ELF-1 (cell line): ENCODE data around the gene MYOD1.

ENCODE experiments used
- DNase-seq: peaks from one replicate; pipeline ENCODE4 v3.0.0-alpha.2; 2016; ENCODE audit warnings: low read depth, low spot score

MYOD1 gene

DNA sequence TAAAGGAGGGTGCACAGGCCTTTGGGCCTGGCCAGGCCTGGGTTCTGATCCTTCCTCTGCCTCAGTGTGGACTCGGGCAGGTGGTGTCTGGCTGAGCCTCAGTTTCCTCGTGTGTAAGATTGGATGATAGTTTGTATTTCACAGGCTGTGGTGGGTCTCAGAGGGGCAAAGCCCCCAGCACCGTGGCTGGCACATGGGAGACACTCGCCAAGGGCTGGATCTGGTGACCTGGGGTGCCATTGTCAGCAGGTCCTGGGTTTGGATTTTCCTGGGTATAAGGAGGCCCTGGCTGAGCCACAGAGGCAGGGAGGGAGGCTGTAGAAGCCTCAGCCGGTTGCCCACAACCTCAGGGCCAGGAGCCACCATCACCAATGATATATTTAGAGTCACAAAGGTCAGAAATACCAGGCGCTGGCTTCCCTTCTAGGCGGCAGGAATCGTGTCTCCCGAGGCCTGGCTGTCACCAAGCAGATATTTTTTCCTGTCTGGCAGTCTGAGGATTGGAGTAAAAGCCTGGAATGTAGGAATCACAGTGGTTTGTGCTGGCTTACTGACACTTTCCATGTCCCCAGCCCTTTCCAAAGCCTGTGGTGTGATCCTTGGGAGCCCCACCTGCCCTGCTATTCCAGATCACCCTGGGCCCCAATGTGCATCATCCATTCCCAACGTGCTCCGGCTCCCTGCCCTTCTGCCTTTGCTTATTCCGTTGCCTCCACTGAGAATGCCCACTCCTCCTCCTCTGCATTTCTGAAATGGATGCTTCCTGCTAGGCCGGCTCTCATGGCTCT, 30.8 kb downstream of the MYOD1 start:
- DNase-seq: no peak

DNA sequence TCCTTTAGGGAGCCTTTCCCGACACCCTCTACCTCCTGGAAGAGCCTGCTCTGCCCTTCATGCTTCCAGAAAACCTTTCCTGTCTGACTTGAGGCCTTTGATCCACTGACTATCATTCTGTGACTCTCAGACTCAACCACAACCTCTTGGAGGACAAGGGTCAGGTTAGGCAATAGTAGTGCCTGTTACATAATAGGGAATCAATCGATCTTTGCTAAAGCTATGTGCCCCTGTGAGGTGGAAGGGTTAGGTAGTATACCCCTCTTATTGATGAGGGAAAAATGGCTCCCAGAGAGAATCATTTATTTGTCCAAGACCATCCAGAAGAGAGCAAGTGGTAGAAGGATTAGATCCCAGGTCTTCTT, 31.4 kb downstream of the MYOD1 start:
- DNase-seq: no peak

DNA sequence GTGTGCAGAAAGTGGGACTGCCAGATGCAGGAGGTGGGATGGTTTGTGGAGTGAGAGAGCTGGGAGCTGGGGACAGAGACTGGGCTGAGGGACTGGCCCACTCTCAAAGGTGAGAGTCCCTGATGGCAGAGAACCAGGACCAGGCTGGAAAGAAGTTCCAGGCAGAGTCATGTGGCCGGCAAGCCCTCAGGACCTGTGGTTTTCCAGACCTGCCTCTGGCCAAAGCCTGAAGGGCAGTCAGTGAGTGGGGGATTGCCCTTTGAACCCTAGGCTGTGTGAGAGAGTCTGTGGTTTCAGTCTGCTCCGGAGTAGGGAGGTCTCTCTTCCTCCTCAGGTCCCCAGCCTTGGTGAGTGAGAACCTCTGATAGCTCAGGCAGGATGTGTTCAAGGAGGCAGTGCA, 32.2 kb downstream of the MYOD1 start:
- DNase-seq: no peak

DNA sequence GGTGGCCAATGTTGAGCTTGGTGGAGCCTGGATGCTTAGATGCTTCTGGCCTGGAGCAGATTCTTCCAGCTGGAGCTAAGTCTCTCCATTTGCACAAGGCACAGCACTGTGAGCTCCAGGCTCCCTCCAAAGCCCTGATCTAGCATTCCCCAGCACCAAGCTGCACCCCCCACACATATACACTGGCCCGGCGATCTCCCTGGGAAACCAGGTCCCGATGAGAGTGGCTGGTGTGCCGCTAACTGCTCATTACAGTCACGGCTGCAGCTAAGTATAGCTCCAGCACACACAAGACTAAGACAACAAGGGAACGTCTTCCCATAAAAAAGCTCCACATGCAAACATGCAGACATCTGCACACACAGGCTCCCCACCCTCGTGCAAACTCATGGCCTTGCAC, 32.8 kb downstream of the MYOD1 start:
- DNase-seq: no peak

DNA sequence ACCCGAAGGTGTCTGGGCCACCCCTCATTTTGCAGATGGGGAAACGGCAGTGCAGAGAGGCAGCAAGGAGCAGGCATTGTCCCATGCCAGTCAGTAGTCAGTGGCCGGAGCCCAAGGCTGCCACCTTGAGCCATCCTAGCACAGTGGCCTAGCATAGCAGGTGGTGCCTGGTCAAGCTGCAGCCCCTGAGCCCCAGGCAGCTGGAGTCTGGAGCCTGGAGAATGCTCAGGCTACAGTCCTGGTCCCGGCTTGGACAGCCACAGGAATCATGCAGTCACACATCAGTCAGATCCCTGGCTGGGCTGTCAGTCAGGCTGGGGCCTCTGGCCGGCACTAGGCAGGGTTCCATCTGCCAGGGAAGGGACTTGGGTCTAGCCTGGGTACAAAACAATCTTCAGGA, 33.8 kb downstream of the MYOD1 start:
- no peak for DNase-seq

DNA sequence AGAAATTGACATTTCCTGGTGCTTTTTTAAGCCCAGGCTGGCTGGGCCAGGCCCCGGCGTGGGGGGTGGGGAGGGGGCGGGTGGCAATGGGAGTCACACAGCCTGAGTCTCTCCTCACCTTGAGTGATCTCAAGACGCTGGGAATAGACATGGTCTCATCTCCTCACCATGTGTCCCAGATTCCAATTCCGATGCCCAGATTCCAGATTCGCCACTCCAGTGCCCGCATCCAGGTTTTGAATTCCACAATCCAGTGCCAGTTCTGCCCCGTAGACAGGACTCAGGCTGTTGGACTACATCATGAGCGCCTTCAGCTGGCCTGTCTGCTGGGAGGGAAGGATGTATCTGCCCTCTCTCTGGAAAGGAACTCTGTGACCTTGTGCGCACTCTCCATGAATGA, 34.3 kb downstream of the MYOD1 start:
- no peak for DNase-seq

DNA sequence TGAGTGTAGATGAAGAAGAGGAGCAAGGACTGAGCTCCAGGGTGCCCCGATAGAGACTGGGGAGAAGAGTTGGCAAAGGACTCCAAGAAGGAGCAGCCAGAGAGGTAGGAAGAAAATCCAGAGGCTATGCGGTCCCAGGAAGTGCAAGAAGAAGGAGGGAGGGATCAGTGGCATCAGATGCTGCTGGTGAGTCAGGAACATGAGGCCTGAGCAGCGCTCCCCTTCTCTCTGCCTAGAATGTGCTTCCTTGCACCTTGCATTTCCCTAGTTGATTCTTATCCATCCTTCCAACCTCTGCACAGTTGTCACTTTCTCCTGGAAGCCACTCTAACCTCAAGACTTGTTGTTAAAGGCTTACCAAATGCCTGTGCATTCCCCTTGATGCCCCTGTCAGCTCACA, 36.5 kb downstream of the MYOD1 start:
- DNase-seq: no peak

DNA sequence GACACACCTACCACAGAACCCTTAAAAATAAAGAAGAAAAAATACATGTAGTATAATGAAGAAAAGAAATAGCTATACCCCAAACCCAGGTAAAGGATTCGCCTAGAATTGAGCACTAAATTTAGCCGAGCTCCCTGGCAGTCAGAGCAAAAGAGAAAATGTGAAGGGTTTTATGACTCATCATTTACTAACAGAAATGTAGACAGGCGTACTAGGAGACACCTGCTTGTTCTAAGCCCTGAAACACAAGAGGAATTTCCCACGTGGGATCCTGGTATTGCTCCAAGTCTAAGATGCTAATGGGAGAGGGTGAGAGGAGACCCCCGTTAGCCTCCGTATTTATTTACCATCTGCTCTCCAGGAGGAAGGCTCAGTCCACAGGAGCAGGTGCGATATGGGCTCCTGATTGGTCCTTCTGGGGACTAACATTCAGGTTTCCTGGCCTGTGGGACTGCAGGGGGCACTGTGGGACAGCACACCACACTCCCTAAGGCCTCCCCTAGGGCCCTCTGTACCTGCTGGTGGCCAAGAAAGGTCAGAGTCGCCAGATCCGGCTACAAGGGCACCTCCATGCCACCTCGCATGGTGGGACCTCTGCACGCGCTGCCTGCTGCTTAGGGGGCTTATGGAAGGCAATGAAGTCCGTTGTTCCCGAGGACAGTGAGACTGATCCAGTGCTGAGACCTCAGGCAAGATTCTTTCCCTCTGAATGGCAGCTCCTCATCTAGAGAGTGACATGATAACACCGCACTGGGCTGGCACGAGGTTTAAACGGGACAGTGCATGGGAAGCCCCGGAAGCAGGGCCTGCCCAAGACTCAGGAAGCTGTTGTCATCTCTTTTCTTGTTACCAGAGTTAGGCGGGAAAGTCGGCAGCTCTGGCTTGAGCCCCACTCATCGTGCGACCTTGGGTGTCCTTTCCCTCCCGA, 41.0 kb downstream of the MYOD1 start:
- peak; percentile 83 for DNase-seq

DNA sequence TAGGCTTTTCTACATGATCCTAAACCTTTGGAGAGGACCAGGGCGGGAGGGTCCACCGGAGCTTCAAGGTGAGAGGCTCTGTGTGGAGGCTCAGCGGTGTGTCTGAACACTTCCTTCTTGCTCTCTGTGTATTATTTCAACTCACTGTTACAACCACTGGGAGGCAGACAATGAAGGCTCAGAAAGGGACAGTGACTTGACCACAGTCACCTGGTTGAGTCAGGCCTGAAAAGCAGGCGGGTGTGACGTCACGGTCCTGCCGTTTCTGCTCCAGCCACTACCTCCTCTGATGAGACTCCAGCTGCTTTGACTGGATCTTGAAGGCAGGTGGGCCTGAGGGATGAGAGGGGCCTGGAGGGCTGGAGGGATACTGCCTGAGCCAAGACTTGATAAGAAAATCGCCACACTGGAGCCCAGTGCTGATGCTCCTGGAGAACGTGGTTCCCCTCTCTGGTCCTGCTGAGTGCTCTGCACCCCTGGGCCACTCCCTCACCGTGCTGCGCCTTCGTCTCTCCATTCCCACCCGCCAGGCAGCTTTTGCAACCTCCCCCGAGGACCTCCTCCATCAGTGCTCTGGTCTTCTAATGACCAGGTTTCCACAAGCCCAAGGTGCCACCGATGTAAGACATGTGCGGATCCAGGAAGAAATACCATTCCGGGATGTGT, 43.1 kb downstream of the MYOD1 start:
- no peak for DNase-seq

DNA sequence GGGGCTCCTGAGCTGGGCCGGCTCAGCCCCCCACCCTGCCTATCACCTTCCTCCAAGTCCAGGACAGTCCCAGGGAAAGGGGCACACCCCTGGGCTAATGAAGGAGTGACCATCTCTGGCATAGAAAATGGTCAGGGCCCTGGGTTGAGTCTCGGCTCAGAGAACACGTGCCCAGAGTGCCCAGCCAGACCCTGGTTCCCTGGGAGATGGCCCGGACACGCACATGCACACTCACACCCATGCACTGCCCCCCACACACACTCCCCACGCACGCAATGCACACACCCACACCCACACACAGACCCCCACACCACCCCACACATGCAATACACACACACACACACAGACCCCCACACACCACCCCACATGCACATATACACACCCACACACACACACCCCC, 43.9 kb downstream of the MYOD1 start:
- no peak for DNase-seq

DNA sequence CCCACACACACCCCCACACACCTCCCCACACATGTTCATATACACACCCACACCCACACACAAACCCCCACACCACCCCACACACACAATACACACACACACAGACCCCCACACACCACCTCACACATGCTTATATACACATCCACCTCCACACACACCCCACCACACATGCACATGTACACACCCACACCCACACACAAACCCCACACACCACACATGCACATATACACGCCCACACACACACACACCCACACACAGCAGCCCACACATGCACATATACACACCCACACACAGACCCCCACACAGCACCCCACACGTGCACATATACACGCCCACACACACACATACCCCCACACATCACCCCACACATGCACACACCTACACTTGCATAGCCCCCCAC, 44.3 kb downstream of the MYOD1 start:
- DNase-seq: no peak

DNA sequence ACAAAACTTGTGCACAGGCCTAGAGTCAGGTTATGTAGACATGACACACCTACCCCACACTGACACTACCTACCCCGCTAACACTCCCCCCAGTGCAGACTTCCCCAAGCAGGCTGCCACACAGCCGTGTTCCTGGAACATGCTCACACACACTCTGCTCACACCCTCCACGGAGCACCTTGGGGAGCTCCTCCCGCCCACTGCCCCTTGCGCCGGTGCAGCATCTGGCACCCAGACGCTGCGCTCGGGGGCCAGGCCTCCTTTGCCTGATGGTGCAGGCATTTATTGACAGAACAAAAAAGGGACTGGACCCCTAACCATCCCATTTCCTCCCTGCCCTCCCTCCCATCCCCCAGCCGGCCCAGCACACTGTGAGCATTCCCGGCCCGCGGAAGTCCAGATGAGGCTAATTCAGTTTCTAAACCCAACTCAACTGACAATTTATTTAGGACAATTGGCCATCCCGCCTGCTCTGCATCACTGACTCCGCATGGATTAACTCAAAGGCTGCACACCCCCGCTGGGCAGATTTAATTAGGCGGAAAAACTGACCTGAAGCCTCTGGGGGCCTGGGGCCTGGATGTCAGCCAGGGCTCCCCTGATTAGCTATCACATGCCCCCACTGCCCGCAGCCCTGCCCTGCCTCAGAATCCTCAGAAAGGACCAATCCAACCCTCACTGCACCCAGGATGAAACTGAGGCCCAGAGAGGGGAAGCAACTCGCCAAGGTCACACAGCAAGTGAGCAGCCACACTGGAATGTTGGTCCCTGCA, 45.3 kb downstream of the MYOD1 start:
- DNase-seq: no peak

DNA sequence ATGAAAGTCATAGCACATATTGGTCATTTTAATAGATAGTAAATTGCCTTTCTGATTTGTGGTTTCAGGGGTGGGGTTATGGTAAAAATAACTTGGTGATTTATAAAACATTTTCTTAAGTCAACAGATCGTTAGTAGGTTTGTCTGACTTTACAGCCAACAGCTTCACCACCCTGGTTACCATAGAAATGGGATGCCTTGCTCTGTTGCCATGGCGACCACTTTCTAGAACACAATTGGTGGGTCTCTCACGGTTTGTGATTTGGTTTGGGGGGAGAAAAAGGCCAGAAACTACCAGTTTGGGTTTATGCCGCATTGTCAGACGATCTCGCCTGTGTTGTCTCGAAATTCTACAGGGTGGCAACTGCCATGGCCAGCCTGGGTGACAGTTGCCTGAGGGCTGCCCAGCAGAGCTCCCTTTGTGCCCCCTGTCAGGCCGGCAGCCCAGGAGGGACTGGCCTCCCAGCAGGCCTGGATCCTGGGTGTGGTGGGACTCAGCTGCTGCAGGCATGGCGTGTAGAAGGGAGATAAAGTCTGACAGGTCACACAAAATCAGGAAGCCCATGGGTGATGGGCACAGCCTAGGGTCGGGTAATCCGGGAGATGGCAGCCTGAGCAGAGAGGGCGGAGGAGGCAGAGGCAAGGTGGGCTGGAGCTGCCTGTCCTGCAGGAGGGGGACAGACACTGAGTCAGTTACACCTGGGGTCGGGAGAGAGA, 46.1 kb downstream of the MYOD1 start:
- DNase-seq: no peak

DNA sequence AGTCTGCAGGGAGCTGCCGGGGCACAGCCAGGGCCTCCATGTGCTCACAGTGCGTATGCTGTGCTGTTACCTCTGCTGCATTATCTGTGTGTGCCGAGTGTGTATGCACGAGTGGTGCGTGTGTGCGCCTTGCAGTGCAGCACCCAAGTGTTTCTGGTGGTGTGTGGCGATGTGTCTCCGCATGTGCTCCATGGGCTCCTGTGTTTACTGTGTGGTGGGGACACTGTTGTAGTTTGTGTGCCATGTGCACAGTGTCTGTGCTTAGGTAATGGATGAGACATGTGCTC, 46.6 kb downstream of the MYOD1 start:
- DNase-seq: no peak

DNA sequence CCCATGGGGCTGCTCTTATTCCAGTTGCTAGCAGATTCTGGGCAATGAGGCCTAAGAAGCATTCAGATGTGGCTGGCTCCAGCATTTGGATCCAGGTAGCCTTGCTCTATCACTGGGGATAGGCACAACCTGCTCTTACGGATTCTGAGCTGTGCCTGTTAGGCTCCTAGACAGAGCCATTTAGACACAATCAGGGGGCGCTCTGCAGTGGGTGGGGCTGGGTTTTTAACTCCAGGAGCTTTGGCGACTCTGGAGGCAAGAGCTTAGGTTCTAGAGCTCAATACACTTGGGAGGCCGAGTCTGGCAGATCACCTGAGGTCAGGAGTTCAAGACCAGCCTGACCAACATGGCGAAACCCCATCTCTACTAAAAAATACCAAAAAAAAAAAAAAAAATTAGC, 47.2 kb downstream of the MYOD1 start:
- no peak for DNase-seq

DNA sequence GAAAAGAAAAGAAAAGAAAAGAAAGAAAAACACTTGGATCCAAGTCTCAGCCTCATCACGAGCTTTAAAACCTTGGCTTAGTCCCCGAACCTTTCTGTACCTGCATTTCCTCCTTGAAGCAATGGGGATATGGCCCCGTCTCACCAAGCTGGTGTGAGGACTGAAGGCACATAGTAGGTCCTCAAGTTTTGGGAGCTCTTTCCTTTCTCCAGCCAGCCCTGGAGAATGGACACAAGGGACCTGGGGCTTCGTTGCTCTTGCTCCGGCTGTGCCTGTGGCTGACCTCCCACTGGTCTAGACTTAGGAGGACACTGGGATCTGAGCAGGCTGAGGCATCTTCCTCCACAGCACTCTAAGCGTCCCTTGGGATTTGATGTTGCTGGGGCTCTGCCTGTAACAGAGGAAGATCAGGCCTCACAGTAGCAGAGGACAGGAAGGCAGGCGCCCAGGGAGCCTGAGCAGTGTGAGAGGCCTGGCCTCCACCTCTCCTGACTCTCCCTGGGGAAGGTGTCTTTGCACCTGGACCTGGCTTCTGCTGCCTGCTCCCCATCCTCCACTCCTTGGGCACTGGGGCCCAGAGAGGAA, 48.0 kb downstream of the MYOD1 start:
- no peak for DNase-seq

DNA sequence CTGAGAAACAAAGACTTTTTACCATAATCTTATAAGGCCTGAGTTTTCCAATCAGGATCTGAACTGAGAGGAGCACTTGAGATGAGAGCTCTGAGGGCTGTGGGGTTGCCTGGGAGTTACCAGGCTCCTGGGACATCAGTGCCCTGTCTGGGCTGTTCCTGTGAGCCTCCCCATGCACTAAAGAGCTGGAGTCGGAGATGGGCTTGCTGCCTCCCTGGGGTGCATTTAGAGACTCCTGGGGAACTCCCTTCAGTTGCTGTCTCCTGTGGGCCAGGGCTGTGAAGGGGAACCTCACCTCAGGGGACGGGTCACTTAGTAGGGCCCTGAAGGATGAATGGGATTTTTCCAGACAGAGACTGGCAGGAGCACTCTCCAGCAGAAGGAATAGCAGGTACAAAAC, 48.5 kb downstream of the MYOD1 start:
- no peak for DNase-seq

DNA sequence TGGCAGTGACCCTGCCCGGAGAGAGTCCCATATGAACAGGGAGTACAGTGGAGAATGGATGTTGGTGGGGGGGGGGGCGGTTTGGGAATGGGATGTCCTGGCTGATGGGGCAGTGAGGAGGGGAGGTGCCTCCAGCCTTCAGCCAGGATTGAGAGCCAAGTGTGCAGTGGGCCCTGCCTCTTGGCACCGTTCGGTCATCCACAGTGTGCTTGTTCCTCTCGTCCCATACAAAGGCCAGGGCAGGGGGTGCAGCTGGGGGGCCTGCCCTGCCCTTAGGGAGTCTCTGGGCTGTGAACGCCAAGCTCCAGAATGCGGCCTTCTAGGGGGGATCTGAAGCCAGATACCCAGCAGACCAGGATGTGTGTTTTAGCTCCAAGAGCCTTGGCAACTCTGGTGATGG, 49.2 kb downstream of the MYOD1 start:
- no peak for DNase-seq

DNA sequence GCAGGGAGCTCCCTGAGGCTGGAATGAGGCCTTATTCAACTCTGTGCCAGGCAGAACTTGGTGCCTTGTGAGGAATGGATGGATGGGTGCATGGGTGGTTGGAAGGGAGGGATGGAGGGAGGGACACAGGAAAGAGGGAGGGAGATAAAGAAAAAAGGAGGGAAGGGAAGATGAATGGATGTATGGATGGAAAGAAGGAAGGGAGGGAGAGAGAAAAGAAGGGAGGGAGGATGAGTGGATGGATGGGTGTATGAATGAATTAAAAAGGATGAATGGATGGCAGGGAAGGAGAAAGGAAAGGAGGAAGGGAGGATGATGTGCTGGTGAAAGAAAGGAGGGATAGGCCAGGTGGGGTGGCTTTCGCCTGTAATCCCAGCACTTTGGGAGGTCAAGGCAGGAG, 49.8 kb downstream of the MYOD1 start:
- DNase-seq: no peak

DNA sequence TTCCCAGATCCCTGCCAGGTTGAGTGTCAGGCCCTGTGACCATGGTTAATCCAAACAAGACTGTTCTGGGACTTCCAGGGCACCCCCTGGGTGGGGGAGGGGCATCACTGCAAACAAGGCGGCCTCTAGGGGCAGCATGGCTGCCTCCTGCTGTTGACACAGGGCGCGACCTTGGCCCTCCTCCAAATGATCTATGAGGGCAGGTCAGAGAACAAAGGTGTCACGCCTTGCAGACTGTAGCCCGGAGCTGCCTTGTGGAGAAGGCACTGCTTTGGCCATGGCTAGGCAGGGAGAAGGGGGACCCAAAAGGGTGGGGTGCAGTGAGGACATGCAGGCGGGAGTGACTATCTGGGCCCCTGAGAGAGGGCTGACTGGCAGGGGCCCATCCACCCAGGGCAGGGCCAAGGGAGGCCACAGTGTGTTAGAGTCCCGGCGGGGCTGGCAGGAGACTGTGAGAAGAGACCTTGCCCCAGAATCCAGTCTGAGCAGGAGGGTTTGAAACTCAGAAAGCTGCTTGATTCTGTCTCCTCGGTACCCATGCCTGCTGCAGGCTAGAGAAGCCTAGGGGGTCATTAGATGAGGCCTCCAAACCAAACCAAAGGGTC, 50.8 kb downstream of the MYOD1 start:
- DNase-seq: peak; percentile 23

DNA sequence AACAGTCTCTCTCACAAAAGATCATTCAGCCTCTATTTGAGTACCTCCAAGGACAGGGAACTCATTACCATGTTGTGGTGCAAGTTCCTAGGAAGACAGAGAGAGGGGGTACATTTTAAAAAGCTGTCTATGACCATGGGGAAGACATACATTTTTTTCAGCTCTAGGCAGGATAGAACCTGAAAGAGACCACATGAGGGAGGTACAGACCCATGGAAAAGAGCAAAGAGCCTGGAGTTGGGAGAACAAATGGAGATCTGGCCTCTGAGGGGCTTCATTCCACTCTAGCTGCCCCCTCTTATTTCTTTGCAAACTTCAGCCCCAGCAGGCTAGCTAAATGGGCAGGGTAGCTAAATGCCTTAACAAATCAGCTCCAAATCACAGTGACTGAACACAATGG, 51.5 kb downstream of the MYOD1 start:
- no peak for DNase-seq
